HEK293 (cell line): ENCODE results near the gene CC2D1B.

ENCODE experiments used
- BCL11A ChIP-seq: fragments of 450-650 bp; formaldehyde crosslinking; IDR thresholded peaks from 2 replicates; pipeline ENCODE4 v1.5.1; 2016; ENCODE audit warnings: low read depth, missing biosample characterization, missing genetic modification characterization
- BCL11B ChIP-seq: fragments of 450-650 bp; formaldehyde crosslinking; IDR thresholded peaks from 2 replicates; pipeline ENCODE4 v1.5.1; 2016; ENCODE audit warnings: low read depth, missing biosample characterization, missing genetic modification characterization
- FEZF1 ChIP-seq: fragments of 450-650 bp; formaldehyde crosslinking; IDR thresholded peaks from 2 replicates; pipeline ENCODE4 v1.5.1; 2016; ENCODE audit warnings: missing biosample characterization, missing genetic modification characterization
- KLF10 ChIP-seq: fragments of 450-650 bp; IDR thresholded peaks from 2 replicates; pipeline ENCODE4 v1.5.1; 2018; ENCODE audit warnings: missing biosample characterization, mild to moderate bottlenecking, missing genetic modification characterization
- MYNN ChIP-seq: fragments of 450-650 bp; formaldehyde crosslinking; IDR thresholded peaks from 2 replicates; pipeline ENCODE4 v1.5.1; 2016; ENCODE audit warnings: missing biosample characterization, missing genetic modification characterization, borderline replicate concordance
- SP2 ChIP-seq: fragments of 450-650 bp; formaldehyde crosslinking; IDR thresholded peaks from 2 replicates; pipeline ENCODE4 v1.5.1; 2016; ENCODE audit warnings: missing biosample characterization, missing genetic modification characterization
- WT1 ChIP-seq: fragments of 450-650 bp; formaldehyde crosslinking; IDR thresholded peaks from 2 replicates; pipeline ENCODE4 v1.5.1; 2016; ENCODE audit warnings: missing biosample characterization, missing genetic modification characterization
- ZBTB1 ChIP-seq: fragments of 450-650 bp; formaldehyde crosslinking; IDR thresholded peaks from 2 replicates; pipeline ENCODE4 v1.5.1; 2016; ENCODE audit warnings: missing biosample characterization, missing genetic modification characterization
- ZBTB20 ChIP-seq: fragments of 450-650 bp; formaldehyde crosslinking; IDR thresholded peaks from 2 replicates; pipeline ENCODE4 v1.5.1; 2016; ENCODE audit warnings: missing biosample characterization, missing genetic modification characterization
- ZBTB48 ChIP-seq: fragments of 450-650 bp; formaldehyde crosslinking; IDR thresholded peaks from 2 replicates; pipeline ENCODE4 v1.5.1; 2016; ENCODE audit warnings: missing biosample characterization, missing genetic modification characterization
- ZFP37 ChIP-seq: fragments of 450-650 bp; formaldehyde crosslinking; IDR thresholded peaks from 2 replicates; pipeline ENCODE4 v1.5.1; 2016; ENCODE audit warnings: missing biosample characterization, missing genetic modification characterization
- ZIC2 ChIP-seq: fragments of 450-650 bp; formaldehyde crosslinking; IDR thresholded peaks from 2 replicates; pipeline ENCODE4 v1.5.1; 2016; ENCODE audit warnings: missing biosample characterization, missing genetic modification characterization
- ZNF16 ChIP-seq: fragments of 450-650 bp; formaldehyde crosslinking; IDR thresholded peaks from 2 replicates; pipeline ENCODE4 v1.5.1; 2016; ENCODE audit warnings: low read depth, missing biosample characterization, missing genetic modification characterization
- ZNF211 ChIP-seq: fragments of 450-650 bp; formaldehyde crosslinking; IDR thresholded peaks from 2 replicates; pipeline ENCODE4 v1.5.1; 2016; ENCODE audit warnings: low read depth, missing biosample characterization, missing genetic modification characterization
- ZNF221 ChIP-seq: fragments of 450-650 bp; formaldehyde crosslinking; IDR thresholded peaks from 2 replicates; pipeline ENCODE4 v1.5.1; 2017; ENCODE audit warnings: missing biosample characterization, missing genetic modification characterization, borderline replicate concordance
- ZNF266 ChIP-seq: fragments of 450-650 bp; formaldehyde crosslinking; IDR thresholded peaks from 2 replicates; pipeline ENCODE4 v1.5.1; 2016; ENCODE audit warnings: missing biosample characterization, missing genetic modification characterization, low read depth
- ZNF350 ChIP-seq: fragments of 450-650 bp; formaldehyde crosslinking; IDR thresholded peaks from 2 replicates; pipeline ENCODE4 v1.5.0; 2017; ENCODE audit warnings: missing biosample characterization, mild to moderate bottlenecking, missing genetic modification characterization
- ZNF366 ChIP-seq: fragments of 450-650 bp; formaldehyde crosslinking; conservative IDR thresholded peaks from 2 replicates; pipeline ENCODE4 v1.5.1; 2016; ENCODE audit warnings: missing biosample characterization, missing genetic modification characterization
- ZNF37A ChIP-seq: fragments of 450-650 bp; IDR thresholded peaks from 2 replicates; pipeline ENCODE4 v1.5.1; 2018; ENCODE audit warnings: missing biosample characterization, missing genetic modification characterization
- ZNF521 ChIP-seq: fragments of 450-650 bp; formaldehyde crosslinking; IDR thresholded peaks from 2 replicates; pipeline ENCODE4 v1.5.1; 2017; ENCODE audit warnings: missing biosample characterization, mild to moderate bottlenecking, missing genetic modification characterization
- ZNF544 ChIP-seq: fragments of 450-650 bp; formaldehyde crosslinking; IDR thresholded peaks from 2 replicates; pipeline ENCODE4 v1.5.0; 2017; ENCODE audit warnings: missing biosample characterization, missing genetic modification characterization
- ZNF585B ChIP-seq: fragments of 450-650 bp; formaldehyde crosslinking; IDR thresholded peaks from 2 replicates; pipeline ENCODE4 v1.5.1; 2016; ENCODE audit warnings: missing biosample characterization, missing genetic modification characterization
- ZNF658 ChIP-seq: fragments of 450-650 bp; formaldehyde crosslinking; IDR thresholded peaks from 2 replicates; pipeline ENCODE4; 2016; ENCODE audit warnings: missing biosample characterization, missing genetic modification characterization
- ZNF670 ChIP-seq: fragments of 450-650 bp; formaldehyde crosslinking; IDR thresholded peaks from 2 replicates; pipeline ENCODE4 v1.5.1; 2016; ENCODE audit warnings: missing biosample characterization, missing genetic modification characterization, low read depth
- TF ChIP-seq, protein P1 (sequence below): fragments of 450-650 bp; IDR thresholded peaks from 2 replicates; pipeline ENCODE4 v1.5.1; 2018; ENCODE audit warnings: missing biosample characterization, mild to moderate bottlenecking, missing genetic modification characterization
- TF ChIP-seq, protein P2 (sequence below): fragments of 450-650 bp; formaldehyde crosslinking; IDR thresholded peaks from 2 replicates; pipeline ENCODE4 v1.5.1; 2016; ENCODE audit warnings: missing biosample characterization, missing genetic modification characterization
- TF ChIP-seq, protein P3 (sequence below): fragments of 450-650 bp; formaldehyde crosslinking; IDR thresholded peaks from 2 replicates; pipeline ENCODE4 v1.5.1; 2016; ENCODE audit warnings: missing biosample characterization, missing genetic modification characterization
- TF ChIP-seq, protein P4 (sequence below): IDR thresholded peaks from 2 replicates; pipeline ENCODE4 v1.6.1; 2011; ENCODE audit warnings: mild to moderate bottlenecking, low read depth, low read length, borderline replicate concordance
- TF ChIP-seq, protein P5 (sequence below): sonication (generic); formaldehyde crosslinking; IDR thresholded peaks from 2 replicates; pipeline ENCODE4 v1.8.1; 2022; ENCODE audit warnings: mild to moderate bottlenecking, moderate library complexity, missing genetic modification reagents
- TF ChIP-seq, protein P6 (sequence below): fragments of 450-650 bp; formaldehyde crosslinking; IDR thresholded peaks from 2 replicates; pipeline ENCODE4 v1.5.1; 2016; ENCODE audit warnings: missing biosample characterization, missing genetic modification characterization

Gene CC2D1B

DNA sequence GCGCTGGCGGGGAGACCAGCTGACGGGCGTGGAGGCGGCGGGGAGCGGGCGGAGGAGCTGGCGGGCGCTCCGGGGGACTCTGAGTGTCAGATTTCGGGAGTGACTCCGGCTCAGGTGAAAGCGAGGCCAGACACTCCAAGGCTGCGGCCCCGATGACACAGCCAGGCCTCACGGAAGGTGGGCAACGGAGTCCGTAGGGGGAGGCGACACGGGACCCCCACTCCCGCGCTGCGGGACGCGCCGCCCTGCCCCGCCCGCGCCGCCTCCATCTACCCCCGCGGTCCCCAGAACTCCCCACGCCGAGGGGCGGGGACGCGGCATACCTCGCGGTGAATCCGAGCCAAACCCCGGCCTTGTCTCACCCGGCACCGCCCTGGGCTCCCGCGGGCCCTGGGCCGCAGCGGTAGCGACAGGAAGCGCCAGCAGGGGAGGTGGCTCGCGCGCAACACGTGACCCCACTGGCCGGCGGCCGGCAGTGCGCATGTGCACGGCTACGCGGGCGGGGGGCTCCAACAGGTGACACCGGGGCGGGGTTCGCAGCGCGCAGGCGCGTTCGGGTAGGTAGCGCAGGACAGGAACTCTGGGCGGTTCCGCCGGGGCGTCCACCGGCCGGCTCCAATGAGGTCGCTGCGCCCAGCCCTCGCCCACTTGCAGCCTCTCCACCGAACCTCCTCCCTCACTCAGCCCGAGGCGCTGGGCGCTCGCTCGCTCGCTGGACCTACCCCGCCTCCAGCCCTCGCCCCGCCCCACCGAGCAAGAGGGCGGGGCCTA is at the start of gene CC2D1B (continued):
- TF ChIP-seq ZBTB20 (tag by site-specific recombination) = peak; percentile 90
- TF ChIP-seq ZNF211 (tag by site-specific recombination) = no peak
- TF ChIP-seq, protein P1, sequence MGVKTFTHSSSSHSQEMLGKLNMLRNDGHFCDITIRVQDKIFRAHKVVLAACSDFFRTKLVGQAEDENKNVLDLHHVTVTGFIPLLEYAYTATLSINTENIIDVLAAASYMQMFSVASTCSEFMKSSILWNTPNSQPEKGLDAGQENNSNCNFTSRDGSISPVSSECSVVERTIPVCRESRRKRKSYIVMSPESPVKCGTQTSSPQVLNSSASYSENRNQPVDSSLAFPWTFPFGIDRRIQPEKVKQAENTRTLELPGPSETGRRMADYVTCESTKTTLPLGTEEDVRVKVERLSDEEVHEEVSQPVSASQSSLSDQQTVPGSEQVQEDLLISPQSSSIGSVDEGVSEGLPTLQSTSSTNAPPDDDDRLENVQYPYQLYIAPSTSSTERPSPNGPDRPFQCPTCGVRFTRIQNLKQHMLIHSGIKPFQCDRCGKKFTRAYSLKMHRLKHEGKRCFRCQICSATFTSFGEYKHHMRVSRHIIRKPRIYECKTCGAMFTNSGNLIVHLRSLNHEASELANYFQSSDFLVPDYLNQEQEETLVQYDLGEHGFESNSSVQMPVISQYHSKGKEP = no peak
- TF ChIP-seq, protein P2, sequence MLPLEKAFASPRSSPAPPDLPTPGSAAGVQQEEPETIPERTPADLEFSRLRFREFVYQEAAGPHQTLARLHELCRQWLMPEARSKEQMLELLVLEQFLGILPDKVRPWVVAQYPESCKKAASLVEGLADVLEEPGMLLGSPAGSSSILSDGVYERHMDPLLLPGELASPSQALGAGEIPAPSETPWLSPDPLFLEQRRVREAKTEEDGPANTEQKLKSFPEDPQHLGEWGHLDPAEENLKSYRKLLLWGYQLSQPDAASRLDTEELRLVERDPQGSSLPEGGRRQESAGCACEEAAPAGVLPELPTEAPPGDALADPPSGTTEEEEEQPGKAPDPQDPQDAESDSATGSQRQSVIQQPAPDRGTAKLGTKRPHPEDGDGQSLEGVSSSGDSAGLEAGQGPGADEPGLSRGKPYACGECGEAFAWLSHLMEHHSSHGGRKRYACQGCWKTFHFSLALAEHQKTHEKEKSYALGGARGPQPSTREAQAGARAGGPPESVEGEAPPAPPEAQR (tag by site-specific recombination) = no peak
- TF ChIP-seq ZIC2 = peak; percentile 96
- TF ChIP-seq WT1 (tag by site-specific recombination) = peak; percentile 63
- TF ChIP-seq ZNF37A (tag by site-specific recombination) = no peak
- no peak for TF ChIP-seq BCL11A (tag by site-specific recombination)
- TF ChIP-seq ZNF670 (tag by site-specific recombination) = no peak
- TF ChIP-seq ZNF585B (tag by site-specific recombination) = 0 out of 2 replicates have a peak, but pooled peaks have one; percentile 18
- TF ChIP-seq FEZF1 (tag by site-specific recombination) = peak; percentile 86
- peak; percentile 89 for TF ChIP-seq ZFP37 (tag by site-specific recombination)
- no peak for TF ChIP-seq ZNF544
- TF ChIP-seq ZBTB1 = no peak; the same call in 1 of the 2 replicates
- peak; percentile 99 for TF ChIP-seq SP2
- no peak for TF ChIP-seq ZNF266 (tag by site-specific recombination)
- peak; percentile 98 for TF ChIP-seq KLF10 (tag by site-specific recombination)
- no peak for TF ChIP-seq ZNF521 (tag by site-specific recombination)
- TF ChIP-seq, protein P3, sequence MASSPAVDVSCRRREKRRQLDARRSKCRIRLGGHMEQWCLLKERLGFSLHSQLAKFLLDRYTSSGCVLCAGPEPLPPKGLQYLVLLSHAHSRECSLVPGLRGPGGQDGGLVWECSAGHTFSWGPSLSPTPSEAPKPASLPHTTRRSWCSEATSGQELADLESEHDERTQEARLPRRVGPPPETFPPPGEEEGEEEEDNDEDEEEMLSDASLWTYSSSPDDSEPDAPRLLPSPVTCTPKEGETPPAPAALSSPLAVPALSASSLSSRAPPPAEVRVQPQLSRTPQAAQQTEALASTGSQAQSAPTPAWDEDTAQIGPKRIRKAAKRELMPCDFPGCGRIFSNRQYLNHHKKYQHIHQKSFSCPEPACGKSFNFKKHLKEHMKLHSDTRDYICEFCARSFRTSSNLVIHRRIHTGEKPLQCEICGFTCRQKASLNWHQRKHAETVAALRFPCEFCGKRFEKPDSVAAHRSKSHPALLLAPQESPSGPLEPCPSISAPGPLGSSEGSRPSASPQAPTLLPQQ (tag by site-specific recombination) = peak; percentile 30; the same call in 1 of the 2 replicates
- TF ChIP-seq, protein P4, sequence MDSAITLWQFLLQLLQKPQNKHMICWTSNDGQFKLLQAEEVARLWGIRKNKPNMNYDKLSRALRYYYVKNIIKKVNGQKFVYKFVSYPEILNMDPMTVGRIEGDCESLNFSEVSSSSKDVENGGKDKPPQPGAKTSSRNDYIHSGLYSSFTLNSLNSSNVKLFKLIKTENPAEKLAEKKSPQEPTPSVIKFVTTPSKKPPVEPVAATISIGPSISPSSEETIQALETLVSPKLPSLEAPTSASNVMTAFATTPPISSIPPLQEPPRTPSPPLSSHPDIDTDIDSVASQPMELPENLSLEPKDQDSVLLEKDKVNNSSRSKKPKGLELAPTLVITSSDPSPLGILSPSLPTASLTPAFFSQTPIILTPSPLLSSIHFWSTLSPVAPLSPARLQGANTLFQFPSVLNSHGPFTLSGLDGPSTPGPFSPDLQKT = no peak
- TF ChIP-seq ZNF350 = no peak
- no peak for TF ChIP-seq MYNN (tag by site-specific recombination)
- peak; percentile 58; the same call in 1 of the 2 replicates for TF ChIP-seq ZBTB48 (tag by site-specific recombination)
- no peak for TF ChIP-seq ZNF658 (tag by site-specific recombination)
- no peak for TF ChIP-seq BCL11B (tag by site-specific recombination)
- TF ChIP-seq ZNF16 (tag by site-specific recombination) = 0 out of 2 replicates have a peak, but pooled peaks have one; percentile 21
- TF ChIP-seq, protein P5, sequence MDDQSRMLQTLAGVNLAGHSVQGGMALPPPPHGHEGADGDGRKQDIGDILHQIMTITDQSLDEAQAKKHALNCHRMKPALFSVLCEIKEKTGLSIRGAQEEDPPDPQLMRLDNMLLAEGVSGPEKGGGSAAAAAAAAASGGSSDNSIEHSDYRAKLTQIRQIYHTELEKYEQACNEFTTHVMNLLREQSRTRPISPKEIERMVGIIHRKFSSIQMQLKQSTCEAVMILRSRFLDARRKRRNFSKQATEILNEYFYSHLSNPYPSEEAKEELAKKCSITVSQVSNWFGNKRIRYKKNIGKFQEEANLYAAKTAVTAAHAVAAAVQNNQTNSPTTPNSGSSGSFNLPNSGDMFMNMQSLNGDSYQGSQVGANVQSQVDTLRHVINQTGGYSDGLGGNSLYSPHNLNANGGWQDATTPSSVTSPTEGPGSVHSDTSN (CRISPR knock-in tag) = no peak
- TF ChIP-seq ZNF221 (tag by site-specific recombination) = no peak
- TF ChIP-seq ZNF366 = peak; percentile 84
- TF ChIP-seq, protein P6, sequence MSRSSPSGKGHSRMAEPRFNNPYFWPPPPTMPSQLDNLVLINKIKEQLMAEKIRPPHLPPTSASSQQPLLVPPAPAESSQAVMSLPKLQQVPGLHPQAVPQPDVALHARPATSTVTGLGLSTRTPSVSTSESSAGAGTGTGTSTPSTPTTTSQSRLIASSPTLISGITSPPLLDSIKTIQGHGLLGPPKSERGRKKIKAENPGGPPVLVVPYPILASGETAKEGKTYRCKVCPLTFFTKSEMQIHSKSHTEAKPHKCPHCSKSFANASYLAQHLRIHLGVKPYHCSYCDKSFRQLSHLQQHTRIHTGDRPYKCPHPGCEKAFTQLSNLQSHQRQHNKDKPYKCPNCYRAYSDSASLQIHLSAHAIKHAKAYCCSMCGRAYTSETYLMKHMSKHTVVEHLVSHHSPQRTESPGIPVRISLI (tag by site-specific recombination) = no peak
